Measurements from ENCODE around the gene RIPK3. TPM values are rescaled to one million over a fixed set of nuclear protein-coding genes. Genes with fewer than 3 reads are reported as not detected.

RIPK3 gene
- total and polyA plus RNA-seq, 4 donors = 1.0 to 2.9 (median 1.9) TPM

GRCh38 chr14:24286996-24287395 lies 52.8 kb downstream of the RIPK3 start (continued):
- no peak for TF ChIP-seq REST (IDR thresholded peaks at IDR 0.05)

Small RNA genes within 50 kb of the gene (small RNA-seq; reads per million reads assigned to genes)
- gene RF00026 = not detected

Other genes starting within 250 kb of the RIPK3 start
Only the 30 nearest of the 33 such genes appear.
- gene NRL, start 225.0 kb downstream of the RIPK3 start, total RNA-seq = 1 to 10 TPM; 2.7 to 3.2 TPM
- 1 to 10 TPM; 1.5 to 2.9 TPM for gene NRL, start 225.0 kb downstream of the RIPK3 start, polyA plus RNA-seq
- 1 to 10 TPM; 1.7 to 6.4 TPM for gene FITM1, start 209.3 kb downstream of the RIPK3 start, total RNA-seq
- 10 to 100 TPM; 11.9 to 16.1 TPM for gene FITM1, start 209.3 kb downstream of the RIPK3 start, polyA plus RNA-seq
- 10 to 100 TPM; 63.3 to 71.9 TPM for gene PSME1, start 203.8 kb downstream of the RIPK3 start, total RNA-seq
- 100 to 1,000 TPM; 131 to 237 TPM for gene PSME1, start 203.8 kb downstream of the RIPK3 start, polyA plus RNA-seq
- 10 to 100 TPM in 1 of 2 donors, 1 to 10 TPM in 1; 8.6 to 10.5 TPM for gene EMC9, start 198.4 kb downstream of the RIPK3 start, total RNA-seq
- 10 to 100 TPM; 16.2 to 17.8 TPM for gene EMC9, start 198.4 kb downstream of the RIPK3 start, polyA plus RNA-seq
- gene PSME2, start 193.4 kb downstream of the RIPK3 start, total RNA-seq = 10 to 100 TPM; 56.9 to 62.3 TPM
- 100 to 1,000 TPM; 123 to 247 TPM for gene PSME2, start 193.4 kb downstream of the RIPK3 start, polyA plus RNA-seq
- gene RNF31, start 192.5 kb downstream of the RIPK3 start, total RNA-seq = 10 to 100 TPM; 16.3 to 36.0 TPM
- gene RNF31, start 192.5 kb downstream of the RIPK3 start, polyA plus RNA-seq = 10 to 100 TPM; 20.3 to 21.6 TPM
- gene IRF9, start 178.7 kb downstream of the RIPK3 start, total RNA-seq = 10 to 100 TPM; 44.2 to 57.8 TPM
- gene IRF9, start 178.7 kb downstream of the RIPK3 start, polyA plus RNA-seq = 10 to 100 TPM; 37.9 to 60.9 TPM
- gene REC8, start 167.9 kb downstream of the RIPK3 start, total RNA-seq = 1 to 10 TPM; 3.8 to 4.7 TPM
- 1 to 10 TPM; 2.3 to 3.8 TPM for gene REC8, start 167.9 kb downstream of the RIPK3 start, polyA plus RNA-seq
- gene IPO4, start 151.2 kb downstream of the RIPK3 start, total RNA-seq = 10 to 100 TPM; 16.3 to 29.8 TPM
- 10 to 100 TPM; 13.6 to 32.9 TPM for gene IPO4, start 151.2 kb downstream of the RIPK3 start, polyA plus RNA-seq
- 10 to 100 TPM; 27.5 to 76.2 TPM for gene TM9SF1, start 144.6 kb downstream of the RIPK3 start, total RNA-seq
- 10 to 100 TPM; 30.0 to 46.9 TPM for gene TM9SF1, start 144.6 kb downstream of the RIPK3 start, polyA plus RNA-seq
- under 1 TPM in 1 of 2 donors, not detected in 1; 0.33 TPM for gene TSSK4, start 134.3 kb downstream of the RIPK3 start, total RNA-seq
- gene TSSK4, start 134.3 kb downstream of the RIPK3 start, polyA plus RNA-seq = under 1 TPM in 1 of 2 donors, not detected in 1; 0.25 TPM
- gene CHMP4A, start 126.5 kb downstream of the RIPK3 start, total RNA-seq = 10 to 100 TPM; 14.6 to 19.6 TPM
- gene CHMP4A, start 126.5 kb downstream of the RIPK3 start, polyA plus RNA-seq = 10 to 100 TPM; 36.3 to 38.7 TPM
- gene MDP1, start 123.9 kb downstream of the RIPK3 start, total RNA-seq = 1 to 10 TPM; 3.2 to 6.6 TPM
- gene MDP1, start 123.9 kb downstream of the RIPK3 start, polyA plus RNA-seq = 10 to 100 TPM in 1 of 2 donors, 1 to 10 TPM in 1; 7.4 to 13.4 TPM
- gene NEDD8, start 107.6 kb downstream of the RIPK3 start, total RNA-seq = 10 to 100 TPM; 32.3 to 49.3 TPM
- gene NEDD8, start 107.6 kb downstream of the RIPK3 start, polyA plus RNA-seq = 100 to 1,000 TPM; 107 to 136 TPM
- 10 to 100 TPM; 28.6 to 29.8 TPM for gene GMPR2, start 107.1 kb downstream of the RIPK3 start, total RNA-seq
- 10 to 100 TPM; 34.9 to 42.7 TPM for gene GMPR2, start 107.1 kb downstream of the RIPK3 start, polyA plus RNA-seq
- gene TINF2, start 97.4 kb downstream of the RIPK3 start, total RNA-seq = 10 to 100 TPM; 23.5 to 25.1 TPM
- gene TINF2, start 97.4 kb downstream of the RIPK3 start, polyA plus RNA-seq = 10 to 100 TPM; 14.4 to 24.3 TPM
- gene TGM1, start 76.8 kb downstream of the RIPK3 start, total RNA-seq = 1 to 10 TPM; 1.1 to 1.5 TPM
- under 1 TPM; 0.28 to 0.39 TPM for gene TGM1, start 76.8 kb downstream of the RIPK3 start, polyA plus RNA-seq
- 10 to 100 TPM in 1 of 2 donors, 1 to 10 TPM in 1; 7.5 to 19.7 TPM for gene RABGGTA, start 68.4 kb downstream of the RIPK3 start, total RNA-seq
- 10 to 100 TPM; 11.7 to 14.7 TPM for gene RABGGTA, start 68.4 kb downstream of the RIPK3 start, polyA plus RNA-seq
- 10 to 100 TPM; 30.3 to 84.9 TPM for gene DHRS1, start 40.2 kb downstream of the RIPK3 start, total RNA-seq
- gene DHRS1, start 40.2 kb downstream of the RIPK3 start, polyA plus RNA-seq = 10 to 100 TPM; 40.3 to 60.1 TPM
- gene NOP9, start 40.1 kb downstream of the RIPK3 start, total RNA-seq = 10 to 100 TPM; 12.3 to 18.2 TPM
- 1 to 10 TPM; 3.8 to 7.1 TPM for gene NOP9, start 40.1 kb downstream of the RIPK3 start, polyA plus RNA-seq
- gene CIDEB, start 32.0 kb downstream of the RIPK3 start, total RNA-seq = 100 to 1,000 TPM in 1 of 2 donors, 10 to 100 TPM in 1; 32.1 to 142 TPM
- 100 to 1,000 TPM; 176 to 312 TPM for gene CIDEB, start 32.0 kb downstream of the RIPK3 start, polyA plus RNA-seq
- 10 to 100 TPM in 1 of 2 donors, 1 to 10 TPM in 1; 2.5 to 11.3 TPM for gene LTB4R2, start 29.9 kb downstream of the RIPK3 start, total RNA-seq
- 1 to 10 TPM in 1 of 2 donors, under 1 TPM in 1; 0.28 to 1.2 TPM for gene LTB4R2, start 29.9 kb downstream of the RIPK3 start, polyA plus RNA-seq
- 1 to 10 TPM; 2.1 to 5.0 TPM for gene LTB4R, start 28.5 kb downstream of the RIPK3 start, total RNA-seq
- 1 to 10 TPM in 1 of 2 donors, under 1 TPM in 1; 0.86 to 2.9 TPM for gene LTB4R, start 28.5 kb downstream of the RIPK3 start, polyA plus RNA-seq
- 1 to 10 TPM; 2.2 to 7.2 TPM for gene ADCY4, start 4.9 kb downstream of the RIPK3 start, total RNA-seq
- gene ADCY4, start 4.9 kb downstream of the RIPK3 start, polyA plus RNA-seq = 1 to 10 TPM; 2.2 to 5.8 TPM
- 1 to 10 TPM; 1.4 to 3.6 TPM for gene NFATC4, start 28.2 kb upstream of the RIPK3 start, total RNA-seq
- 1 to 10 TPM; 1.0 to 2.2 TPM for gene NFATC4, start 28.2 kb upstream of the RIPK3 start, polyA plus RNA-seq
- gene NYNRIN, start 59.0 kb upstream of the RIPK3 start, total RNA-seq = 10 to 100 TPM in 1 of 2 donors, 1 to 10 TPM in 1; 2.5 to 11.0 TPM
- under 1 TPM; 0.89 to 0.99 TPM for gene NYNRIN, start 59.0 kb upstream of the RIPK3 start, polyA plus RNA-seq
- gene CBLN3, start 89.7 kb upstream of the RIPK3 start, total RNA-seq = under 1 TPM; 0.59 to 0.79 TPM
- gene CBLN3, start 89.7 kb upstream of the RIPK3 start, polyA plus RNA-seq = under 1 TPM; 0.07 to 0.33 TPM
- gene KHNYN, start 90.0 kb upstream of the RIPK3 start, total RNA-seq = 10 to 100 TPM; 38.2 to 40.3 TPM
- 10 to 100 TPM in 1 of 2 donors, 1 to 10 TPM in 1; 3.0 to 11.1 TPM for gene KHNYN, start 90.0 kb upstream of the RIPK3 start, polyA plus RNA-seq
- gene SDR39U1, start 102.8 kb upstream of the RIPK3 start, total RNA-seq = 10 to 100 TPM; 10.8 to 17.0 TPM
- 10 to 100 TPM; 34.9 to 50.4 TPM for gene SDR39U1, start 102.8 kb upstream of the RIPK3 start, polyA plus RNA-seq
- gene CMA1, start 168.3 kb upstream of the RIPK3 start, total RNA-seq = not detected
- gene CMA1, start 168.3 kb upstream of the RIPK3 start, polyA plus RNA-seq = under 1 TPM in 1 of 2 donors, not detected in 1; 0.81 TPM

Measured in liver (tissue), 6 donors.